Measurements from ENCODE around the gene CSPG4.

Gene CSPG4

DNA sequence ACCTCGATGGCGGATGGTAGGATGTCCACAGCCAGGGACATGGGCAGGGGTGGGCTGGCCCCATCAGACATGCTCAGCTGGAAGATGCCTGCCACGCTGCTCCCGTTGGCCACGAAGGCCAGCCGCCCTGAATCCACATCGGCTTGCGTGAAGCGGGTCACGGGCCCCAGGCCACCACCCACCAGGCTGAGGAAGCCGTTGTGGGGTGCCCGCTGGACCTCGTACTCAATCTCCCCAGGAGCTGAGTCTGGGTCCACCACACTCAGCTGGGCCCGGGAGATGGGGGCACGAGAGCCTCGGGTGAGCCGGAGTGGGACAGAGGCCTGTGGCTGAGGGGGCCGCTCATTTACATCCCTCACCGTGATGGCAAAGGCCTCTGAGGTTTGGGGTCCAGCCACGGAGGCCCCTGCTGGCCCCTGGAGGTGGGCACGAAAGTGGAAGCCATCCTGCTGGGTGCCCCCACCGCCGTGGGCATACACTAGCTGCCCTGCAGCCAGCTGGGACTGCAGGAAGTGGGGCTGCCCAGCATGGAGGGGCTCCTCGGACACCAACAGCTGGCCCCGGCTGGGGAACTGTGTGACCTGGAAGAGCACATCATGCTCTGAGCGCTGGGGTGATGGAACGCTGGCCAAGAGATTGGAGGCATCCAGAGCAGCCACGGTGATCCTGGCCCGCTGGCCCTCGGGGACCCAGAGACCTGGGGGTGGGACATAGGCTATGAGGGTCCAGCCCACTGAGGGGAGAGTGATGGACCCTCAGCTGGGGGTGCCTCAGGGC lies 35.8 kb downstream of the CSPG4 start:
- no peak for DNase-seq (ENCODE audit: low spot score)
- TF ChIP-seq, protein P1, sequence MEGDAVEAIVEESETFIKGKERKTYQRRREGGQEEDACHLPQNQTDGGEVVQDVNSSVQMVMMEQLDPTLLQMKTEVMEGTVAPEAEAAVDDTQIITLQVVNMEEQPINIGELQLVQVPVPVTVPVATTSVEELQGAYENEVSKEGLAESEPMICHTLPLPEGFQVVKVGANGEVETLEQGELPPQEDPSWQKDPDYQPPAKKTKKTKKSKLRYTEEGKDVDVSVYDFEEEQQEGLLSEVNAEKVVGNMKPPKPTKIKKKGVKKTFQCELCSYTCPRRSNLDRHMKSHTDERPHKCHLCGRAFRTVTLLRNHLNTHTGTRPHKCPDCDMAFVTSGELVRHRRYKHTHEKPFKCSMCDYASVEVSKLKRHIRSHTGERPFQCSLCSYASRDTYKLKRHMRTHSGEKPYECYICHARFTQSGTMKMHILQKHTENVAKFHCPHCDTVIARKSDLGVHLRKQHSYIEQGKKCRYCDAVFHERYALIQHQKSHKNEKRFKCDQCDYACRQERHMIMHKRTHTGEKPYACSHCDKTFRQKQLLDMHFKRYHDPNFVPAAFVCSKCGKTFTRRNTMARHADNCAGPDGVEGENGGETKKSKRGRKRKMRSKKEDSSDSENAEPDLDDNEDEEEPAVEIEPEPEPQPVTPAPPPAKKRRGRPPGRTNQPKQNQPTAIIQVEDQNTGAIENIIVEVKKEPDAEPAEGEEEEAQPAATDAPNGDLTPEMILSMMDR (IDR thresholded peaks at IDR 0.05; ENCODE audit: extremely low read depth, missing control alignments) = no peak

DNA sequence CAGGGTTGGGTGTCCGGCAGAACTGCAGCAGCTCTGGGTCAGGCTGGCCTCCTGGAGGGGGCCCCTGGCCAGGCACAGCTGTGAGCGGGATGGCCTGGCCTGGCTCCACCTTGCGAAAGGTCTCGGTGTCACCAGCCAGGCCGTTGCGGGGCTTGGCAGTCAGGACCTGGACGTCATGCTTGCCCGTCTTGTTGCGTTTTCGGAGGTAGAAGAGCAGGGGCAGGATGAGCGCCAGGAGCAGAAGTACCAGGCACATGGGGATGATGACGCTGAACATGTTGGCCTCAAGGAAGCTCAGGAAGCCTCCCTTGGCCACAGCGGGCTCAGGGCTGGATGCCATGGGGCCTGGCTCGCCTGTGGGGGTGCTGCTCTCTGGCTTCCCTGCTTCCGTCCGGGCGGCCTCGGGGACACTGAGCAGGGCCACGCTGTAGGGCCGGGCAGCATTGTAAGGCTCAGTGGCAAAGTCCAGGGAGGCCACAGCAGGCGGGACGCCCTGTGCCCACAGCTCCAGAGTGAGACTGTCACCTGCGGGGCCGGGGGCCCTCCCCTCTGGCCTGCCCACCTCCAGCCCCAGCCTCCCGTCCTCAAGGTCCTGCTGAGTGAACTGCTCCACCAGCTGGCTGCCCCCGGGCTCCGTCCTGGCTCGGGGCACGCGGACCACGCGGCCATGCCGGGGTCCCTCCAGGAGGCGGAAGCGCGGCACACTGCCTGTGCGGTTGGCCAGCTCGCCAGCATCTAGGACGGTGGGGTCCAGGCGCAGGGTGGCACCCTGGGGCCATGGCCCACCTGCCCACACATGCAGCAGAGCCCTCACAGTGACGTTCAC lies 36.9 kb downstream of the CSPG4 start:
- TF ChIP-seq, protein P1 (IDR thresholded peaks at IDR 0.05; ENCODE audit: extremely low read depth, missing control alignments) = no peak
- DNase-seq (ENCODE audit: low spot score) = no peak

DNA sequence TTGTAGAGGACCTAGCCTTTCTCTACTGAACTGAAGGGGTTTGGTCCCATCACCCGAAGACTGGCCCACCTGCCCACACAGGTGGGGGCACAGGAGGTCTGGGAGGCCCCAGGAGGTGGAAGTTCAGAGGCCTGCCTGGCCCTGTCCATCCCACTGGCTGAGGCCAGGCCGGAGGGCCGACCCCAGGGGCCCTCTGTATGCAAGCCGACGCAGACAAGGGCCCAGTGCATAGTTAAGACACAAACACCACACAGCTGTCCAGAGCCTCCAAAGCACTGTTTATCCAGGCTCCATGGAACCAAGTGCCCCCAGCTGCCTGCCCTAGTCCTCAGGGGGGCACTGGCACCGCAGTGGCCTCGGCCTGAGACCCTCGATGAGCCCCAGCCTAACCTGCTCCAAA lies 38.3 kb downstream of the CSPG4 start:
- TF ChIP-seq, protein P1 (IDR thresholded peaks at IDR 0.05; ENCODE audit: extremely low read depth, missing control alignments) = no peak
- DNase-seq (ENCODE audit: low spot score) = no peak

DNA sequence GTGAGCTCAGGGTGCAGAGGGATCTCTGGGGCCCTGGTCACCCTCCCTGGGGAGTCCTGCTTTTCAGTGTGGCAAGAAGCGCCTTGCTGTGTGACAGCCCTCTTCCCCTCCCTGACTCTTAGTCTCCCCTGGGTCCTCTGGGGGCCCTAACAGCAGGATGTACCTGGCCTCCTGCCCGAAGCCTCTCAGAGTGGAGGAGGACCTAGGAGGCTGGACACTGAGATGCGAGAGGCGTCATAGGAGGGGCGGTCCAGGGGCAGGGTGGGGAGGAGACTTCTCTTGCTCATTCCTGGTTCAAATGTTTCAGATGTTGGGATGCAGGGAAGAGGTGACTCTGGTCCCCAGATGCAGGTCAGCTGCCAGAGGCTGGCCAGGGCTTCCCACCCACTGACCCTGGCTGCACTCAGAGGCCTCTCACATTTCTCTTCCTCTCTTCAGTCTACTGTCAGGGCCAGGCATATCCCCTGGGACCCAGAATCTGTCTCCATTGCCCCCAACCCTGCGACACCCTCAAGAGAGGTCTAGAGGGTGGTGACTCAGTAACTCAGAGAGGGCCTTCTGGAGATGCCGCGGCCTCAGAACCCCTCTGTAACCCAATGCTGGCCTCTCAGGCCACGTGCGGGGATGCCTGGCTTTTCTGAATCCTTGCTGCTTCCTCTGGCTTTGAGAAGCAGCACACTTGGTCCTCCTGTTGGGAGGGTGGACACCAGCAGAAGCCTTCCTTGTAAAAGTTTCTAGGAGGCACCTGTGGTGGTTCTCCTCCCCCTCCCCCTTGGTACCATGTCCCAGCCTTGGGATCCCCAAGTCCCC lies 39.0 kb downstream of the CSPG4 start:
- no peak for DNase-seq (ENCODE audit: low spot score)
- TF ChIP-seq, protein P1 (IDR thresholded peaks at IDR 0.05; ENCODE audit: extremely low read depth, missing control alignments) = no peak

DNA sequence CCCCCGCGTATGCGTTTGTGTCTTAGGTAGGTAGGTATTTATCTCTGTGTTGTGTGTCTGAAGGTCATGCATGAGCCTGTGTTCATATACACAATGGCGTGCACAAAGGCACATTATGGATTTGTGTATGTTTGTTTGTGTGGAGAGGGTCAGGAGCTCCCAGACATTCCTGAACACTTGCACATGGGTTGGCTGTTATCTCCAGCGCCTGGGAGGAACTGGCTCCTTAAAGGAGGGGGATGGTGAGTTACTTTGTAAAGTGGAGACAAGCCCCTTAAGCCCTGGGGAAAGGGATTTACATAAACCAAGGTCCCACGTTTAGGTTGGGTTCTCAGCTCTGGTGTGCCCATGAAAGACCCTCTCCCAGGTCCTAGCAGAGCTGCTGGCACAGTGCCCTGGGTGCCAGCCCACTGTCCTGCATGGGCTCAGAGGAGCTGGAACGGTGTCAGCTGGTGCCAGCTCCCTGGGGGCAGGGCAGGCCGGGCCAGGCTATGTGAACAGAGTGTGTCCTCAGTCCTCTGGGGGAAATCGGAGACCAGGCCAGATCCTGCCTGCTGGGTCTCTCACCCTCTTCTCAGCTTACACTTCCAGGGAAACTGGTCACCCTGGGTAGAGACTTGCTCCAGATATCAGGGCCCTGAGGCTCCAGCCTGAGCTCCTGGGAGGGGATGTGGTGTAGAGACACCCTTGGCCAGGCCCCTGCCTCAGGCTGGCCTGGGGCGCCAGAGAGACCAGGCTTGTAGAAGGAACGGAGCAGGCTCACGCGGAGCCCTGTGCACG lies 39.8 kb downstream of the CSPG4 start:
- no peak for DNase-seq (ENCODE audit: low spot score)
- TF ChIP-seq, protein P1 (IDR thresholded peaks at IDR 0.05; ENCODE audit: extremely low read depth, missing control alignments) = no peak

DNA sequence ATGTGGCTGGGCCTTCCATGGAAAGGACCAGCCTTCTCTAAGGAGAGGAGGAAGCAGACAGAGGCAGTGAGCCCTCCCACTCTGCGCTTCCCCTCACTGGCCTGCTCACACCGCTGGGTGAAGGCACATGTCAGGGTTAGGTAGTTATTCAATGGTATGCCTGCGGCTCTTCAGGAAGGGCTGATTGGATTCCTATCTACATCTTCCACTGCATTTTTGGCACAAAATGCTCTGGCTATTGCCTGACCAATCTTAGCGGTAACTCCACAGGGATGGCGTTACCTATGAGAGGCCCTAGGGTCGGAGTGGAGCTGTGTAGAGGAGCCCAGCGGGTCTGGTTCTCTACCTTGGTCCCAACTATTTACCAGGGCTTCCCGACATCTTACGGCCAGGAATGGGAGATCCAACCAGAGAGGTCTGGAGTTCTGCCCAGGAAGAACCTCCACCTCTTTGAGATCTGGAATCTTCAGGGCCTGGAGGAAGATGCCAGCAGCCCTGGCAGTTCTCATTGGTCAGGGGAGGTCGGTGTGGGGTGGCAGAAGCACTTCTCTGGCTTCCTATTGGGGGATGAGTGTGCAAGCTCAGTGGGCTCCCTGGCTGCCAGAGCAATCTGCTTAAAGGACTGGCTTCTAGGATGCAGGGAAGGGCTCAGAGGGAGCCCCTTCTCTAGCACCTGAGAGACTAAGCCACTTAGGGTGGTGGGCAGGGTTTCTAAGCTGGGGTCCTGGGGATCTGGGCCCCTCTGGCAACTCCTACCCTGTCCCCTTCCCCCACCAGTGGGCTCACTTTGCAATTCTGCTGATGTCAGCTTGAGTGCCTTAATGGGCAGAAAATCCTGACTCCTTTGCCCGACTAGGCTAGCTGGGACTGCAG lies 40.7 kb downstream of the CSPG4 start:
- DNase-seq (ENCODE audit: low spot score) = no peak
- TF ChIP-seq, protein P1 (IDR thresholded peaks at IDR 0.05; ENCODE audit: extremely low read depth, missing control alignments) = no peak

Measured in GM20000 (cell line).